GM18505 (cell line): ENCODE data around the gene IMP3.
"Not testable (repeated sequence)": the region's sequence is repeated elsewhere in the genome, so short reads cannot be mapped to it uniquely, and the experiment has no call there.

Experiments used
- ATAC-seq: cut with Tn5 transposase; IDR thresholded peaks from one replicate; pipeline ENCODE4 v1.9.1; 2021; ENCODE audit not compliant: unreplicated experiment
- POLR2A ChIP-seq: IDR thresholded peaks from 4 replicates; pipeline ENCODE4 v1.6.1; 2011; ENCODE audit warnings: borderline replicate concordance; ENCODE audit not compliant: insufficient read depth, insufficient read length; ENCODE audit errors: extremely low read depth

The IMP3 gene, protein sequence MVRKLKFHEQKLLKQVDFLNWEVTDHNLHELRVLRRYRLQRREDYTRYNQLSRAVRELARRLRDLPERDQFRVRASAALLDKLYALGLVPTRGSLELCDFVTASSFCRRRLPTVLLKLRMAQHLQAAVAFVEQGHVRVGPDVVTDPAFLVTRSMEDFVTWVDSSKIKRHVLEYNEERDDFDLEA

DNA sequence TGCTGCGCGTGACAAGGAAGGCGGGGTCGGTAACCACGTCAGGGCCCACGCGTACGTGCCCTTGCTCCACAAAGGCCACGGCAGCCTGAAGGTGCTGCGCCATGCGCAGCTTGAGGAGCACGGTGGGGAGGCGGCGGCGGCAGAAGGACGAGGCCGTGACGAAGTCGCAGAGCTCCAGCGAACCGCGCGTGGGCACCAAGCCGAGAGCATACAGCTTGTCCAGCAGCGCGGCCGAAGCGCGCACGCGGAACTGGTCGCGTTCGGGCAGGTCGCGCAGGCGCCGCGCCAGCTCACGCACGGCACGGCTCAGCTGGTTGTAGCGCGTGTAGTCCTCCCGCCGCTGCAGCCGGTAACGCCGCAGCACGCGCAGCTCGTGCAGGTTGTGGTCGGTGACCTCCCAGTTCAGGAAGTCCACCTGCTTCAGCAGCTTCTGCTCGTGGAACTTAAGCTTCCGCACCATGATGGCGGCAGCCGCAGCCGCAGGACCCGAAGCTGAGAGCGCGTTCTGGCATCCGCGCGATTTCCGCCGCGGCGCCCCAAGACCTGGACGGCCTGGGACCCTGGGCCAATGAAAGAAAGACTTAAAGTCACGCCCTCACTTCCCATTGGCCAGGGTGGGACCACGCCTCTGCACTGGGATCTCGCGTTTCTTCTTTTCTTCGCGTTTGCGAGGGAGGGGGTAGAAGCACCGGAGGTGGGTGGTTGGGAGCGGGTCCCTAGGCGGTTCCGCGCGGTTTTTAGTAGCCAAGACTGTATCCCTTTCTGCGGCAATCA lies at the start of gene IMP3:
Gene IMP3, minus strand, starts transcription at position 516 of the 774 bp plus-strand sequence. Its CDS starts 56 bp downstream, at position 460.
- TF ChIP-seq POLR2A = peak; percentile 99

DNA sequence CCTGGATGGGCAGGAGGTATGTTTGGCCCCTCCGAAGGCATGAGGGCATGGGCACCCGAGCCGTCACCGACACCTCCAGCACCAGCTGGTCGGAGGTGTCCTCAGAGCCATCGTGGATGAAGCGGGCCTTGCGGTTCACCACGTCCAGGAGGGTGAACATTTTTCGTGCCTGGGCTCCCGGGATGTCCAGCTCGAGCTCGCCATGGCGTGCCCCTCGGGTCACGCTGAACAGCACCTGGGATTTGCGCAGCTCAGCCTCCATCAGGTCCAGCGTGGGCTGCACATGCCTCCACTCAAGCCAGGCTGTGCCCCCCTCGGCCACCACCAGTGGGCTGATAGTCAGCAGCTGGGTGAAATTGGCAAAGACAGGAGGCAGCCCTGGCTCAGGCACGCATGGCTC lies 49.4 kb upstream of the IMP3 start:
- ATAC-seq = not testable (repeated sequence)

More for the DNA sequence above, at the start of gene IMP3:
- peak; percentile 91 for ATAC-seq

DNA sequence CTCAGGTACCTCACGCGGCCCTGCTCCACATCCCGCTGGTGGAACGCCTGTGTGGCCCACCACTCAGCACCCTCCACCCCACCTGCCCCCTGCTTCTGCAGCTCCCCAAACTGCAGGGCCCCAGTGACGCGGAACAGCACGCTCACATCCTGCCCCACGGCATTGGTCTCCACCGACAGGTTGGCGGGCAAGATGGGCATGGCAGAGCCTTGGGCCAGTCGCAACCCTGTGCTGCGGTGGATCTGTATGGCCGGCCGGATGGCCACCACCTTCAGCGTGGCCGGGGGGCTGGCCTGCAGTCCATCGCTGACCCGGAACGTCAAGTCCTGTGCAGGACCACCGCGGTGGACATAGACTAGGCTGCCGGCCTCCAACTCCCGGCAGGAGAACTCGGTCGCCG lies 48.8 kb upstream of the IMP3 start:
- ATAC-seq = no peak
- no peak for TF ChIP-seq POLR2A

DNA sequence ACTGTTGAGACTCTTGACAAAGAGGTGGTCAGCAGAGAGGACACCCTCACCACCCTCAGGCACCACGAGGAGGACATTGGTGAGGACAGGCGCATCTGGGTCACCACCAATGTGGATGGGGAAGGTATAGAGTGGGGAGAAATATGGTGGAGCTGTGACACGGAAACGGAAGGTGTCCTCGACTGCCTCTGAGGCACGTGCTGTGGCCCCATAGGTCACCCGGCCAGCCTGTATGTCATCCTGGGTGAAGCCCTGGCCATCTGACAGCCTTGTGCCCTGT lies 48.2 kb upstream of the IMP3 start:
- no peak for TF ChIP-seq POLR2A
- no peak for ATAC-seq

DNA sequence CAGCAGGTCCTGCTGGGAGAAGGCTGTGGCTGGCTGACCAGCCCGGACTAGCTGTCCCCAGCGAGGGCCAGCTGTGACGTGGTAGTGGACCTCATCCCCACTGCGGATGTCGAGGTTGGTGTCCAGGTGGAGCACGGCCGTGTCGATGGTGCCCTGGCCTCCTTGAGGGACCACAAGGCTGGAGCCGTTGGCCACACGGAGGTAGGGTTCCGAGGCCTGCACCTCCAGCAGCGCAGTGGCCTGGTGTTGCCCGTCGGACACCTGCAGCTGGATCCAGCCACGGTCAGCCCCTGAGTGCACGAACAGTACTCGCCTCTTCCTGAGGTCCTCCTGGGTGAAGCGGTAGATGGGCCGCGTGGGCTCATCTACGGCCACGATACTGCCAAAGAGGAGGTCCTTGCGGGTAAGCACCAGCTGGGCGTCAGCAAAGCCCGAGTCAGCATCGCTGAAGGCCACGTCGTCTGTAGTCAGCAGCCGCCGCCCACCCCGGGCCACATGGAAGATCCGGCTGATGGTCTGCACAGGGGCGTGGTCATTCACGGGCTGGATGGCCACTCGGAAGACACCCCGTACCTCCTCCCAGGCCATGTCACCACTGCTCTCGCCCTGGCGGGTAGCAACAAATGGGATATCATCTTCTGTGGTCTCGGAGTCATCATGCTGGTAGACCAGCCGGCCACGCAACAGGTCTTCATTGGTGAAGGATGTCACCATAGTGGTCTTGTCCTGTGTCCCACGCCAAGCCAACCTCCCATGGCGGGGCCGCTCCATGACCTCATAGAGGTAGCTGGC lies 47.7 kb upstream of the IMP3 start:
- TF ChIP-seq POLR2A = no peak
- ATAC-seq = no peak

DNA sequence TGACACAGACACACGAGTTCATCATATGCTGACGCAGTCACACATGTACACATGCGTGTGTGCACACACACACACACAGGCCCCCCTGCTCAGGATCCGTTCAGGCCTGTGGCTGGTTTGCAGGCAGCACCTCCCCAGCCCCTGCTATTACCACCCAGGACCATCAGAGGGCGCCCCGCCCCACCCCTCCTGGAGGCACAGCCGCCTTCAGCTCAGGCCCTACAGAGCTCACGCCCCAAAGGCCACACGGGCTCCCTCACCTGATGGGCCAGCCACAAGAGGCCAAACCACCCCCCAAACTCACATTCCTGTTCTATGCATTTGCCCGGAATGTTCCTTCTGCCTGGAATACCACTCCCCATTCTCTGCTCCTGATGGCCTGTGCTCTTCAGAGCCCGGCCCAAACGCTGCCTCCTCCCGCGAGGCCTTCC lies 46.2 kb upstream of the IMP3 start:
- not testable (repeated sequence) for ATAC-seq

DNA sequence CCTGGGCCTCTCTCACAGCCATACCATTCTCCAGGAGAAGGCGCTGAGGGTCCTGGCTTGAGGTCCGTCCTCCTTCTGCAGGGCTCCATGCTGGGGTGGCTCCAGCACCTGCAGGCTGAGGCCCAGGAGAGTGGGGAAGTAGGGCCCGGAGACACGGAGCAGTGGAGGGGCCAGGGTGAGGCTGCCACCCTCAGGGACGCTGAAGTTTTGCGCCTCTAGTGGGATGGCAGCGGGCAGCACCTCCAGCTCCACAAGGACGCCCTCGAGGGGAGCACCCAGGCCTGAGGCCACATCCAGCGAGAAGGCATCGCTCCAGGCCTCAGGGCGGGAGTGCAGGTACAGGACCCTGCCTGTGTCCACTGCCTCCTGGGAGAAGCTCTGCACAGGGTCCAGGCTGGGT lies 45.2 kb upstream of the IMP3 start:
- no peak for TF ChIP-seq POLR2A

DNA sequence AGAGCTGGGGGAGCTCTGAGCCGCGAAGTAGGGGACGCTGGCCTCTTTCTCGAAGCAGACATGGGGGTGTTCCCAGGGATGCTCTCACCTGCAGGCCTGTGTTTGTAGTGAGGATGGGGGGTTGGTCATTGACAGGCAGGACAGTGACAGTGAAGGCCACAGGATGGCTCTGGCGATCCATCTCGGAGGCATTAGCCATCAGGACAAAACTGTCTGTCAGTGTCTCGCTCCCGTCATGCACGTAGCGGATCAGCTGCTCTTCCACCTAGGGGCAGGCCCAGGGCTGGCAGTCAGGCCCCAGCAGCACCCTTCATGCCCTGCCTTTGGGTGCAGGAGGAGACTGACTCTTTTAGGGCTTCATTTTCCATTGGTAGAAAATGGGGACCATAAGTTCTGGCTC lies 44.6 kb upstream of the IMP3 start:
- no peak for ATAC-seq
- no peak for TF ChIP-seq POLR2A

More for the DNA sequence above, 45.2 kb upstream of the IMP3 start:
- no peak for ATAC-seq

DNA sequence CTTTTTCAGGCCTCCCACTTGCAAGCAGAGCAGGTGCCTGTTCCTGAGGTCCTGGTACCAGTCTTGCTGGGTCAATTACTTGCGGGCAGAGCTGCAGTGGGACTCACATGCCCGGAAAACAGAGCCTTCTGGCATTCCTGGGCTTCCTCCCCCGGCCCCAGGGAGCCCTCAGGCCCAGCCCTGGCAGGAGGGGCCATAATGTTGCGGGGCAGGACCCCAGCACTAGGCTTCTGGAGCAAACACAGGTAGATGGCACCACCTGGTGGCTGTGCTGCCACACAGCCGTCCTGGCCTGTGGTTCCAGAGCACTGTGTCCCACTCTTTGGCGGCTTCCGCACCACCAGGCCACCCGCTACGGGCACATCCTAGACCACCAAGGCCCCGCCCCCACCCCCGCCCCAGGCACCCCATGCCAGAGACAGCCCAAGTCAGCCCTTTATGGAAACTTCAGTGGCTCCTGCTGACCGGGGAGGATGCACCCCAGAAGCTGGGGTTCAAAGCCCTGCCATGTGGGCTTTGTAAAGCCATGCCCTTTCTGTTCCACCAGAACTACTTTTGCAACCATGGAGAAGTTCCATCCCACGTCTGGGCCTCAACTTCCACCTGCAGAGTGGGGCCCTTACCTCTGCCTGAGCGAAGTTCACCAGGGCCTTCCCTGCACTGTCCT lies 43.8 kb upstream of the IMP3 start:
- ATAC-seq = peak; percentile 62

DNA sequence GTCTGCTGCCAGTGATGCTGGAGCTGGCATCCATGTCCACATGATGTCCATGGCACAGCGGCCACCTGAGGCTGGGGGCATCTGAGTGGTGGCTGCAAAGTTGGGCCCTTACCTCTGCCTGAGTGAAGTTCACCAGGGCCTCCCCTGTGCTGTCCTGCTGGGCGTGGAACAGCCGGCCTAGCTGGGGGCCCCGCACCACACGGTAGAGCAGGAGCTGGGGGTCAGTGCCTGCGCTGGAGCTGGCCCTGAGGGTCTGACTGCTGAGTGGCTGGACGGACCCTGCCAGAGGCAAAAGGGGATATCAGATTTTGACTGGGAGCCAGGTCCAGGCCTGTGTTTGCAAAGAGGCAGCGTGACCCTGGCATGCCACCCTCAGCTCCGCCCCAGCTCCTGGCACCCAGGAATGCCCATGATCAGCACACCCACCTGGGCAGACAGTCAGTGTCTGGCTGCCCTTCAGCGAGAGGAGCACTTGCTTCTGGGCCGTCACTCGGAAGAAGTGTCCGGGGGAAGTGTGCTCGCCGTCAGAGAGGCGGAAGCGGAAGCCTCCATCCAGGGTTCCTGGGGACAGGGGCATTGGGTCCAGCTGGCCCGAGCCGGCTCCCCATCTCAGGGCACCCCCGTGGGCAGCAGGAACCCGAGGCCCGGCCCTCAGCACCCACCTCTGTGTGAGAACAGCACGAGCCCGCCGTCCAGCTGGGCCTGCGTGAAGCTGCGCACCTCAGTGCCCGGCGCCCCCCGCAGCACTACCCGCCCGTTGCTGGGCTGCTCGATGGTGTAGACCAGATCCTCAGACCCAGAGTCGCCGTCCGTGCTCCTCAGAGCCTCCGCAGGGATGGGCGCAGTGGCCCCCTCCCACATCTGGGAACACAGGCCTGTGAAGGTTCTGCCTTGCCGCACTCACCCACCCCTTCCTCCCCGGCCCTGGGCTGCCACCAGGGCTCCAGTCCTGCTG lies 42.4 kb upstream of the IMP3 start:
- TF ChIP-seq POLR2A = no peak
- no peak for ATAC-seq

DNA sequence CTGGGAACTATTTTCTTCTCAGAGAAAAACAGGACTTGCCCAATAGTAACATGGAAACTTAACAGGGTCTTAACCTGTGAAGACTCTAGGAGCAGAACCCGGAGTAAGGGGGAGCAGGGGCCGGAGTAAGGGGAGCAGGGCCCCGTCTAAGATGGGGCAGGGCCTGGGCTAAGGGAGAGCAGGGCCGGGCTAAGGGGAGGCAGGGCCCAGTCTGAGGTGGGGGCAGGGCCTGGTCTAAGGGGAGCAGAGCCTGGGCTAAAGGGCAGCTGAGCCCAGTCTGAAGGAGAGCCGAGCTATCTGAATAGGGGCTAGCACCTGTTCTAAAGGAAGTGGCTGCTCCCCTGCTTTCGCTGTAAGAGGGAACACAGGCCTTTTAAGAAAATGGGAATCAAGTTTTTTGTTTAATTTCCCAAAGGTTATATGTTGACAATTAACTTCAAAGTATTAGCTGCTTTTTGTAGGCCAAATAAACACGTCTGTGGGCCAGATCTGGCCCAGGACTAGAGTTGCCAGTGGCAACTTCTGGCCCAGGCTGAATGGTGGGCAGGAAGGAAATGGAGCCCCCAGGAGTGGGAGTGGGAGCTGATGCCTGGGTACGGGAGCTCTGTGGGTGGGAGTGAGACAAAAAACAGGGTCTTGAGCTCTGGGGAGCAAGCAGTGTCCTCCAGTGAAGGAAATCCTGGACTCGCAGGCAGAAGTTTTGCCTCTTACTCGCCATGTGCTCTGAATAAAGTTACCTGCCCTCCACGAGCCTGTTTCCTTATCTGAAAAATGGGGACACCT lies 40.2 kb upstream of the IMP3 start:
- no peak for TF ChIP-seq POLR2A
- no peak for ATAC-seq

DNA sequence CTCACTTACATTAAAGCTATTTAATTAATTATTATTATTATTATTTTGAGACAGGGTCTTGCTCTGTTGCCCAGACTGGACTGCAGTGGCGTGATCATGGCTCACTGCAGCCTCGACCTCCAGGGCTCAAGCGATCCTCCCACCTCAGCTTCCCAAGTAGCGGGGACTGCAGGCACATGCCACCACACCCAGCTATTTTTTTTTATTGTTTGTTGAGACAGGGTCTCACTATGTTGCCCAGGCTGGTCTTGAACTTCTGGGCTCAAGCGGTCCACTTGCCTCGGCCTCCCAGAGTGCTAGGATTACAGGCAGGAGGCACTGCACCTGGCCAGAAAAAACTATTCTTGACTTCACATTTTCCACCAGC lies 38.3 kb upstream of the IMP3 start:
- not testable (repeated sequence) for ATAC-seq
